H9 (cell line): Measurements from ENCODE around the gene LMO4. TPM values are rescaled to one million over a fixed set of nuclear protein-coding genes. Genes with fewer than 3 reads are reported as not detected.

Experiments
- DNase-seq: peaks from one replicate; pipeline ENCODE4 v3.0.0-alpha.2; 2017
- H2AFZ ChIP-seq: one replicate; pipeline ENCODE4 v1.6.1; 2013; ENCODE audit warnings: mild to moderate bottlenecking, low read length, control low read depth, moderate library complexity
- H2AK5ac ChIP-seq: 2 replicates; pipeline ENCODE4 v1.6.1; 2013; ENCODE audit warnings: low read length, control low read depth, mixed read lengths; ENCODE audit not compliant: insufficient read length
- H2BK120ac ChIP-seq: one replicate; pipeline ENCODE4 v1.6.1; 2013; ENCODE audit warnings: low read depth, mild to moderate bottlenecking, low read length, control low read depth, inconsistent platforms; ENCODE audit not compliant: poor library complexity, severe bottlenecking
- H2BK12ac ChIP-seq: 2 replicates; pipeline ENCODE4 v1.6.1; 2013; ENCODE audit warnings: low read length, control low read depth, mixed read lengths, low read depth; ENCODE audit not compliant: insufficient read length
- H2BK15ac ChIP-seq: 2 replicates; pipeline ENCODE4 v1.6.1; 2013; ENCODE audit warnings: low read depth, low read length, control low read depth
- H2BK20ac ChIP-seq: one replicate; pipeline ENCODE4 v1.6.1; 2013; ENCODE audit warnings: low read depth, mild to moderate bottlenecking, low read length, control low read depth, inconsistent platforms; ENCODE audit not compliant: poor library complexity, severe bottlenecking
- H2BK5ac ChIP-seq: 2 replicates; pipeline ENCODE4 v1.6.1; 2013; ENCODE audit warnings: low read length, control low read depth, mixed read lengths; ENCODE audit not compliant: insufficient read length
- H3K14ac ChIP-seq: 2 replicates; pipeline ENCODE4 v1.6.1; 2013; ENCODE audit warnings: low read length, control low read depth; ENCODE audit not compliant: insufficient read depth
- H3K18ac ChIP-seq: 2 replicates; pipeline ENCODE4 v1.6.1; 2013; ENCODE audit warnings: low read depth, mild to moderate bottlenecking, mixed read lengths, low read length, control low read depth; ENCODE audit not compliant: insufficient read length
- H3K23ac ChIP-seq: 2 replicates; pipeline ENCODE4 v1.6.1; 2013; ENCODE audit warnings: low read length, control low read depth, mixed read lengths, low read depth; ENCODE audit not compliant: insufficient read length
- H3K23me2 ChIP-seq: 2 replicates; pipeline ENCODE4 v1.6.1; 2013; ENCODE audit warnings: low read depth, mild to moderate bottlenecking, mixed read lengths, low read length, control low read depth; ENCODE audit not compliant: insufficient read length, poor library complexity, severe bottlenecking
- H3K27ac ChIP-seq: 2 replicates; pipeline ENCODE4 v1.5.1; 2013; ENCODE audit warnings: low read length, control low read depth, mixed read lengths, low read depth; ENCODE audit not compliant: insufficient read length
- H3K27me3 ChIP-seq: 2 replicates; pipeline ENCODE4 v1.6.1; 2013; ENCODE audit warnings: low read length, control low read depth, inconsistent platforms; ENCODE audit not compliant: insufficient read depth
- H3K4ac ChIP-seq: 2 replicates; pipeline ENCODE4 v1.6.1; 2013; ENCODE audit warnings: low read depth, mild to moderate bottlenecking, control low read depth, inconsistent platforms, low read length, moderate library complexity
- H3K4me1 ChIP-seq: 2 replicates; pipeline ENCODE4 v1.6.1; 2013; ENCODE audit warnings: low read length, control low read depth, inconsistent platforms; ENCODE audit not compliant: insufficient read depth
- H3K4me2 ChIP-seq: 2 replicates; pipeline ENCODE4 v1.6.1; 2013; ENCODE audit warnings: low read length, control low read depth, mixed read lengths; ENCODE audit not compliant: insufficient read length, insufficient read depth
- H3K56ac ChIP-seq: 2 replicates; pipeline ENCODE4 v1.6.1; 2013; ENCODE audit warnings: low read depth, mild to moderate bottlenecking, mixed read lengths, low read length, control low read depth; ENCODE audit not compliant: insufficient read length
- H3K79me1 ChIP-seq: 2 replicates; pipeline ENCODE4 v1.6.1; 2013; ENCODE audit warnings: low read depth, mild to moderate bottlenecking, moderate library complexity, low read length, control low read depth, inconsistent platforms; ENCODE audit not compliant: insufficient read depth, poor library complexity, severe bottlenecking
- H3K79me2 ChIP-seq: 2 replicates; pipeline ENCODE4 v1.6.1; 2013; ENCODE audit warnings: low read length, control low read depth, inconsistent platforms; ENCODE audit not compliant: insufficient read depth
- H3K9ac ChIP-seq: 2 replicates; pipeline ENCODE4 v1.6.1; 2013; ENCODE audit warnings: low read length, control low read depth, mixed read lengths; ENCODE audit not compliant: insufficient read length; ENCODE audit errors: extremely low read depth
- H3K9me3 ChIP-seq: one replicate; pipeline ENCODE4 v1.6.1; 2013; ENCODE audit warnings: low read depth, low read length, inconsistent platforms; ENCODE audit not compliant: control insufficient read depth
- H3T11ph ChIP-seq: one replicate; pipeline ENCODE4 v1.6.1; 2013; ENCODE audit warnings: mild to moderate bottlenecking, low read length, control low read depth, inconsistent platforms
- H4K20me1 ChIP-seq: one replicate; pipeline ENCODE4 v1.6.1; 2013; ENCODE audit not compliant: control insufficient read depth, insufficient read length, insufficient read depth
- H4K5ac ChIP-seq: 2 replicates; pipeline ENCODE4 v1.6.1; 2013; ENCODE audit warnings: low read depth, mild to moderate bottlenecking, mixed read lengths, low read length, control low read depth; ENCODE audit not compliant: insufficient read length
- H4K8ac ChIP-seq: replicated peaks from 2 replicates; pipeline ENCODE4 v1.6.1; 2013; ENCODE audit warnings: low read length, control low read depth, mixed read lengths, low read depth; ENCODE audit not compliant: insufficient read length
- H4K91ac ChIP-seq: 2 replicates; pipeline ENCODE4 v1.6.1; 2013; ENCODE audit warnings: low read depth, mild to moderate bottlenecking, moderate library complexity, mixed read lengths, low read length, control low read depth; ENCODE audit not compliant: insufficient read length
- H3K27ac Mint-ChIP-seq, 3 experiments: 2 replicates in 2 of 3; 3 replicates in 1 of 3; pipeline ENCODE4 v1.8.0; 2020 to 2021; ENCODE audit warnings: mixed read lengths in 3 of 3, mild to moderate bottlenecking in 1 of 3, moderate library complexity in 1 of 3
- H3K27me3 Mint-ChIP-seq: 2 replicates; pipeline ENCODE4 v1.8.0; 2021; ENCODE audit warnings: low read depth, mild to moderate bottlenecking, moderate library complexity, mixed read lengths
- H3K36me3 Mint-ChIP-seq, 3 experiments: 2 replicates in 2 of 3; 3 replicates in 1 of 3; pipeline ENCODE4 v1.8.0; 2020 to 2021; ENCODE audit warnings: low read depth in 3 of 3, mixed read lengths in 3 of 3; ENCODE audit not compliant: insufficient read depth in 1 of 3
- H3K4me1 Mint-ChIP-seq, 2 experiments: 2 replicates each; pipeline ENCODE4 v1.8.0; 2020; ENCODE audit warnings: mixed read lengths in 2 of 2
- H3K4me3 Mint-ChIP-seq, 2 experiments: 2 replicates in 1 of 2; 3 replicates in 1 of 2; pipeline ENCODE4 v1.8.0; 2020 to 2021; ENCODE audit warnings: mild to moderate bottlenecking in 2 of 2, mixed read lengths in 2 of 2, moderate library complexity in 1 of 2
- H3K9me3 Mint-ChIP-seq, 2 experiments: 2 replicates in 1 of 2; 3 replicates in 1 of 2; pipeline ENCODE4 v1.8.0; 2020; ENCODE audit warnings: mild to moderate bottlenecking in 2 of 2, mixed read lengths in 2 of 2, moderate library complexity in 1 of 2
- WGBS: extraction: QIAGEN DNeasy Blood & Tissue Kit; methylation state at CpG from one replicate; pipeline ENCODE4 v1.1.7; 2013; ENCODE audit warnings: missing lambda C conversion rate, low lambda C conversion rate, mixed read lengths; ENCODE audit not compliant: insufficient read length; ENCODE audit errors: extremely low coverage; 5-methylcytosine and 5-hydroxymethylcytosine counted together
- total RNA-seq: library from RNA; stranded (reverse); gene quantifications from 2 replicates; pipeline ENCODE4 v1.2.1, GENCODE V29; 2021
- TF ChIP-seq, protein P1 (sequence below): fragments of 200-600 bp; sonication (generic); conservative IDR thresholded peaks from 3 replicates; pipeline ENCODE4 v1.8.0; 2021; ENCODE audit warnings: antibody characterized with exemption, mild to moderate bottlenecking

Gene LMO4
- total RNA-seq, 1 experiment from 2014 or later, result 64.9 TPM

DNA sequence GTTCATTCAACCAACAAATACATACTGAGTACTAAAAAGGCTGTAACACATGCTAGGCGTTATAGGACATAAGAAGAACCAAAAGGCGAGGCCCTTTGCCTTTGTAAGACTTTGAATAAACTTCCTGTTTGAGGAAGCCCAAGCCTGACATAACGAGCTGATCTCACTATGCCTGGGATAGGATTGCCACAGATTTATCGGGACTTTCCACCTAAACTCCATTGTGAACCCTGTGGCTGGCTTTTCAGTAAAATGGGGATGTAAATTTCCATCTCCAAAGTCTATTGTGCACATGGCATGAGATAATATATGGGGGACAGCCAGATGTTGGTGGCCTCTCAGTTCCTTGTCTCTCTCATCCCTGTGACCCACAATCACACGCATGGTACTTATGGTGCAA lies 41.9 kb downstream of the LMO4 start:
- H2BK20ac ChIP-seq, result no peak overlapping the region
- Mint-ChIP-seq H3K36me3 (peaks cover 0 to 14% (median 2%) of the 10 kb centered on the region in 3 experiments; a peak in 5 of 7 replicates), H3K27ac (no peak overlapping the region), H3K27me3 (no peaks in the 10 kb centered on the region), H3K4me3 (no peak overlapping the region), H3K4me1 (peaks cover 14 to 18% of the 10 kb centered on the region in 2 experiments), H3K9me3 (peaks cover 8 to 14% of the 10 kb centered on the region in 2 experiments; a peak in 4 of 5 replicates)
- H2AFZ ChIP-seq, result no peak overlapping the region
- no peak overlapping the region for H3K4me2 ChIP-seq
- H4K20me1 ChIP-seq, result no peaks in the 10 kb centered on the region
- H2BK120ac ChIP-seq, result no peak overlapping the region
- no peak for DNase-seq
- H2BK5ac ChIP-seq, result no peak overlapping the region
- H3K23ac ChIP-seq, result no peak overlapping the region
- H3K9ac ChIP-seq, result no peak overlapping the region
- H3K23me2 ChIP-seq, result no peaks in the 10 kb centered on the region
- H3K4me1 ChIP-seq, result peaks cover 3% of the 10 kb centered on the region; the same call in 1 of the 2 replicates
- H2BK15ac ChIP-seq, result no peak overlapping the region
- H4K5ac ChIP-seq, result no peak overlapping the region
- no peaks in the 10 kb centered on the region for H3K27me3 ChIP-seq
- no peak overlapping the region for H3T11ph ChIP-seq
- no peak overlapping the region for H3K27ac ChIP-seq
- H3K56ac ChIP-seq, result no peak overlapping the region
- H3K18ac ChIP-seq, result no peak overlapping the region
- WGBS, result no CpG with 5 or more reads among the region's 5 CpGs
- no peaks in the 10 kb centered on the region for H3K79me1 ChIP-seq
- no peak overlapping the region for H3K4ac ChIP-seq
- H3K14ac ChIP-seq, result no peak overlapping the region
- no peaks in the 10 kb centered on the region for H3K79me2 ChIP-seq
- H4K8ac ChIP-seq, result no peak overlapping the region
- H4K91ac ChIP-seq, result no peak overlapping the region
- H2AK5ac ChIP-seq, result no peak overlapping the region
- H2BK12ac ChIP-seq, result no peak overlapping the region
- no peaks in the 10 kb centered on the region for H3K9me3 ChIP-seq
- TF ChIP-seq, protein P1, sequence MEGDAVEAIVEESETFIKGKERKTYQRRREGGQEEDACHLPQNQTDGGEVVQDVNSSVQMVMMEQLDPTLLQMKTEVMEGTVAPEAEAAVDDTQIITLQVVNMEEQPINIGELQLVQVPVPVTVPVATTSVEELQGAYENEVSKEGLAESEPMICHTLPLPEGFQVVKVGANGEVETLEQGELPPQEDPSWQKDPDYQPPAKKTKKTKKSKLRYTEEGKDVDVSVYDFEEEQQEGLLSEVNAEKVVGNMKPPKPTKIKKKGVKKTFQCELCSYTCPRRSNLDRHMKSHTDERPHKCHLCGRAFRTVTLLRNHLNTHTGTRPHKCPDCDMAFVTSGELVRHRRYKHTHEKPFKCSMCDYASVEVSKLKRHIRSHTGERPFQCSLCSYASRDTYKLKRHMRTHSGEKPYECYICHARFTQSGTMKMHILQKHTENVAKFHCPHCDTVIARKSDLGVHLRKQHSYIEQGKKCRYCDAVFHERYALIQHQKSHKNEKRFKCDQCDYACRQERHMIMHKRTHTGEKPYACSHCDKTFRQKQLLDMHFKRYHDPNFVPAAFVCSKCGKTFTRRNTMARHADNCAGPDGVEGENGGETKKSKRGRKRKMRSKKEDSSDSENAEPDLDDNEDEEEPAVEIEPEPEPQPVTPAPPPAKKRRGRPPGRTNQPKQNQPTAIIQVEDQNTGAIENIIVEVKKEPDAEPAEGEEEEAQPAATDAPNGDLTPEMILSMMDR, result no peak
